GM19455 (cell line): Measurements from ENCODE around the gene TCEA2.

ENCODE experiments used
- ATAC-seq: cut with Tn5 transposase; IDR thresholded peaks from one replicate; pipeline ENCODE4 v1.9.1; 2021; ENCODE audit not compliant: unreplicated experiment

TCEA2 gene

DNA sequence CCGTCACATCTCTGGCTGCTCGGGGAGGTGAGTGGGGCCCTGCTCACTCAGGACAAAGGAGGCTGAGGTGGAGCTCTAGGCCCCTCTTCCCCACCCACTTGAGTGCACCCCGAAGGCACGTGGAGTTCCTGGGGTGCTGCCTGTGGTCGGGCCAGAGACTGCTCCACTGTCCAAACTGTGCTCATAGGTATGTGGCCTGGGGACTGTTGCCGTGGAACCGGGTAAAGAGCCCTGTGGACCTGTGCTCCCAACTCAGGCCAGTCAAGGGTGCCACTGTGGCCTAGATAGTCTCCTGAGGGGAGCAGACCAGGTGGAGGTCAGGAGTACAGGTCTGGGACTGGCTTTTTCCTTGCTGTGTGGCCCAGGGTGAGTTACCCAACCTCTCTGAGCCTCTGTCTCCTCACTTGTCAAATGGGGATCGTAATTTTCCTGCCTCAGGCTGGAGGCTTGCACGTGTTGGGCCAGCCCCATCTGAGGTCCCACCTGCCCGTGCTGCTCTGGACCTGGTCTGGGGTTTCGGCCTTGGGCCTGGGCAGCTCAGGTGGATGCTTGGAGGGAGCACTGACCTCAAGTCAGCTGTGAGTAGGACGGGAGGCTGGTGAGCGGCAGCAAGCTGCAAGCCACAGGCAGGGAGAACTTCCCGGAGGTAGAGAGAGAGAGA is 56.8 kb downstream of the TCEA2 start:
- no peak for ATAC-seq

DNA sequence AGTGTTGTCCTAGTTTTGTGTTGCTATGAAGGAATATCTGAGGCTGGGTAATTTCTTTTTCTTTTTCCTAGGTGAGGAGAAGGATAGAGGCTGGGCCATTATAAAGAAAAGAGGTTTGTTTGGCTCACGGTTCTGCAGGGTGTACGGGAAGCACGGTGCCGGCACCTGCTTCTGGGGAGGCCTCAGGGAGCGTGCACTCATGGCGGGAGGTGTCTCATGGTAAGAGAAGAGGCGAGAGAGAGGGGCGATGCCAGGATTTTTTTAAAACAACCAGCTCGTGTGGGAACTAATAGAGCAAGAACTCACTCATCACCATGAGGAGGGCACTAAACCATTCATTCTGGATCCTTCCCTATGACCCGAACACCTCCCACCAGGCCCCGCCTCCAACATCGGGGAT is 58.6 kb downstream of the TCEA2 start:
- no peak for ATAC-seq
